HG03558 (cell line): ENCODE measurements around the gene NR4A1.

ENCODE experiments used
- ATAC-seq: cut with Tn5 transposase; IDR thresholded peaks from one replicate; pipeline ENCODE4 v1.9.1; 2021; ENCODE audit warnings: moderate number of reproducible peaks; ENCODE audit not compliant: unreplicated experiment; ENCODE audit errors: extremely low read depth

Gene NR4A1

GRCh38 chr12:52073531-52074381 is 22.5 kb downstream of the NR4A1 start:
- ATAC-seq: no peak

- ATAC-seq: no peak
These were observed 23.9 kb downstream of the NR4A1 start for GRCh38 chr12:52074971-52075724.

GRCh38 chr12:52076811-52077210 is 25.6 kb downstream of the NR4A1 start:
- ATAC-seq: no peak

- ATAC-seq: no peak
These were observed 27.0 kb downstream of the NR4A1 start for GRCh38 chr12:52078276-52078675.

GRCh38 chr12:52079576-52080402 is 28.5 kb downstream of the NR4A1 start, which contains the start of gene SMIM41:
Gene SMIM41, plus strand, starts transcription at chr12:52079704. Its CDS starts 76 bp downstream, at chr12:52079780.
- no peak for ATAC-seq

- ATAC-seq: no peak
These were observed 29.4 kb downstream of the NR4A1 start for GRCh38 chr12:52080403-52081251.

- no peak for ATAC-seq
These were observed 30.1 kb downstream of the NR4A1 start for GRCh38 chr12:52081263-52081733.

GRCh38 chr12:52082026-52082668 is 30.9 kb downstream of the NR4A1 start:
- no peak for ATAC-seq

GRCh38 chr12:52082669-52082987 is 31.4 kb downstream of the NR4A1 start:
- ATAC-seq: no peak

GRCh38 chr12:52082988-52083637 is 31.9 kb downstream of the NR4A1 start:
- ATAC-seq: no peak

- ATAC-seq: no peak
These were observed 32.4 kb downstream of the NR4A1 start for GRCh38 chr12:52083638-52083996.

- no peak for ATAC-seq
These were observed 33.4 kb downstream of the NR4A1 start for GRCh38 chr12:52084491-52085231.

- no peak for ATAC-seq
These were observed 34.5 kb downstream of the NR4A1 start for GRCh38 chr12:52085682-52086180.

- ATAC-seq: no peak
These were observed 35.1 kb downstream of the NR4A1 start for GRCh38 chr12:52086366-52086765.

GRCh38 chr12:52086944-52087835 is 35.9 kb downstream of the NR4A1 start:
- ATAC-seq: no peak

- no peak for ATAC-seq
These were observed 36.9 kb downstream of the NR4A1 start for GRCh38 chr12:52087961-52088820.
